Common myeloid progenitor, CD34-positive (primary cell): ENCODE results near the gene DHX8.

ENCODE experiments used
- CTCF ChIA-PET: fragments of 350-600 bp; sonication (Branson Sonifier 250); formaldehyde crosslinking; loops from one replicate; lab custom pipeline; 2021; ENCODE audit warnings: antibody characterized with exemption; lab: Charles Lee
- POLR2A ChIA-PET: fragments of 350-600 bp; sonication (Branson Sonifier 250); formaldehyde crosslinking; loops from one replicate; lab custom pipeline; 2021; ENCODE audit warnings: antibody characterized with exemption; lab: Charles Lee
- DNase-seq, 3 donors: peaks; one replicate each; pipeline versions ENCODE4 v3.0.0 to v3.0.0-alpha.2; 2013
- H3K27ac ChIP-seq, 2 experiments: 1 replicate in 1 of 2; 2 replicates in 1 of 2; pipeline ENCODE4 v1.7.0; 2013; ENCODE audit warnings: inconsistent platforms in 2 of 2, low read length in 2 of 2, mild to moderate bottlenecking in 2 of 2, low read depth in 1 of 2, moderate library complexity in 1 of 2; ENCODE audit not compliant: severe bottlenecking in 2 of 2, insufficient read depth in 1 of 2, poor library complexity in 1 of 2
- H3K27me3 ChIP-seq, 5 experiments: replicated peaks in 2 of 5; 1 replicate in 3 of 5; 2 replicates in 2 of 5; pipeline versions ENCODE4 v1.6.1 to v1.7.0; 2013; ENCODE audit warnings: low read length in 4 of 5, mild to moderate bottlenecking in 2 of 5, moderate library complexity in 2 of 5, inconsistent platforms in 1 of 5; ENCODE audit not compliant: insufficient read depth in 5 of 5, control insufficient read depth in 4 of 5
- H3K36me3 ChIP-seq, 4 experiments: 1 replicate in 2 of 4; 2 replicates in 2 of 4; pipeline versions ENCODE4 v1.6.1 to v1.7.0; 2013; ENCODE audit warnings: low read length in 3 of 4, control low read depth in 1 of 4, mild to moderate bottlenecking in 1 of 4; ENCODE audit not compliant: control insufficient read depth in 4 of 4, insufficient read depth in 4 of 4
- H3K4me1 ChIP-seq, 4 experiments: 1 replicate in 3 of 4; 2 replicates in 1 of 4; pipeline versions ENCODE4 v1.6.1 to v1.7.1; 2013; ENCODE audit warnings: low read length in 3 of 4, mild to moderate bottlenecking in 3 of 4, control low read depth in 1 of 4, inconsistent platforms in 1 of 4, moderate library complexity in 1 of 4; ENCODE audit not compliant: control insufficient read depth in 4 of 4, insufficient read depth in 4 of 4; ENCODE audit errors: control extremely low read depth in 1 of 4
- H3K4me3 ChIP-seq, 7 experiments: 1 replicate in 4 of 7; 2 replicates in 3 of 7; pipeline versions ENCODE4 v1.5.1 to v1.7.0; 2013; ENCODE audit warnings: mild to moderate bottlenecking in 7 of 7, low read length in 6 of 7, moderate library complexity in 6 of 7, inconsistent platforms in 2 of 7, low read depth in 2 of 7, control low read depth in 1 of 7; ENCODE audit not compliant: insufficient read depth in 4 of 7, control insufficient read depth in 1 of 7; ENCODE audit errors: extremely low read depth in 1 of 7
- H3K9me3 ChIP-seq, 5 experiments: 1 replicate in 4 of 5; 2 replicates in 1 of 5; pipeline versions ENCODE4 v1.6.1 to v1.7.1; 2013; ENCODE audit warnings: low read length in 4 of 5, mild to moderate bottlenecking in 2 of 5, inconsistent platforms in 1 of 5, low read depth in 1 of 5, moderate library complexity in 1 of 5; ENCODE audit not compliant: control insufficient read depth in 4 of 5, insufficient read depth in 2 of 5; ENCODE audit errors: control extremely low read depth in 1 of 5
- WGBS: methylation state at CpG from one replicate; pipeline ENCODE4 v1.1.5; 2013; ENCODE audit not compliant: insufficient coverage; 5-methylcytosine and 5-hydroxymethylcytosine counted together

Gene DHX8

GRCh38 chr17:43529947-43530287, 46.1 kb downstream of the DHX8 start:
- 20% methylated on average over 1 of the region's 6 CpGs for WGBS
- peaks cover 0 to 29% (median 21%) of the 10 kb centered on the region in 4 experiments for H3K36me3 ChIP-seq
- CTCF ChIA-PET = interaction anchor here (1.2 to 1.5 kb wide), 3 partner anchors 10 to 23 kb away, joined by 3 to 6 read pairs (median 5); no protein-coding TSS in a partner anchor
- no peaks in the 10 kb centered on the region for H3K9me3 ChIP-seq
- H3K27me3 ChIP-seq = no peaks in the 10 kb centered on the region
- peaks cover 0 to 21% (median 14%) of the 10 kb centered on the region in 4 experiments for H3K4me1 ChIP-seq
- no peak overlapping the region for H3K4me3 ChIP-seq
- POLR2A ChIA-PET = no interaction called here
- no peak overlapping the region for H3K27ac ChIP-seq
- DNase-seq = peak in 1 of 3 donors; percentile 44

GRCh38 chr17:43530288-43531081, 46.7 kb downstream of the DHX8 start:
- H3K27ac ChIP-seq = no peak overlapping the region
- no peaks in the 10 kb centered on the region for H3K27me3 ChIP-seq
- H3K36me3 ChIP-seq = peaks cover 0 to 23% (median 19%) of the 10 kb centered on the region in 4 experiments
- CTCF ChIA-PET = interaction anchor here (1.0 to 1.5 kb wide), 5 partner anchors 9 to 23 kb away, joined by 3 to 6 read pairs (median 4); no protein-coding TSS in a partner anchor
- H3K4me1 ChIP-seq = peaks cover 0 to 21% (median 14%) of the 10 kb centered on the region in 4 experiments
- 48% methylated on average over 4 of the region's 23 CpGs for WGBS
- no peaks in the 10 kb centered on the region for H3K9me3 ChIP-seq
- H3K4me3 ChIP-seq = peak overlapping the region in 2 of 7 experiments; percentile 23 to 26
- POLR2A ChIA-PET = interaction anchor here (0.6 to 0.7 kb wide), 2 partner anchors 40 to 149 kb away, joined by 3 to 7 read pairs; no protein-coding TSS in a partner anchor
- DNase-seq = peak in 2 of 3 donors; percentile 48 to 60

GRCh38 chr17:43531082-43531378, 47.3 kb downstream of the DHX8 start:
- Histone ChIP-seq H3K27ac (no peak overlapping the region), H3K4me3 (no peak overlapping the region), H3K27me3 (no peaks in the 10 kb centered on the region), H3K36me3 (peaks cover 0 to 18% (median 14%) of the 10 kb centered on the region in 4 experiments), H3K9me3 (no peaks in the 10 kb centered on the region), H3K4me1 (peaks cover 0 to 21% (median 14%) of the 10 kb centered on the region in 4 experiments)
- no peak for DNase-seq
- ChIA-PET CTCF (interaction anchor here (1.0 to 1.2 kb wide), 3 partner anchors 8 to 22 kb away, joined by 3 to 4 read pairs (median 4); no protein-coding TSS in a partner anchor), POLR2A (interaction anchor here (0.6 to 0.7 kb wide), 2 partner anchors 40 to 148 kb away, joined by 3 to 7 read pairs; no protein-coding TSS in a partner anchor)
- 81% methylated on average over 3 of the region's 3 CpGs for WGBS

GRCh38 chr17:43531955-43532354, 48.2 kb downstream of the DHX8 start:
- no peak for DNase-seq
- ChIA-PET CTCF (interaction anchor here (1.2 kb wide), 1 partner anchor 11 kb away, joined by 4 read pairs; no protein-coding TSS in a partner anchor), POLR2A (no interaction called here)
- H3K27ac ChIP-seq = no peak overlapping the region
- H3K27me3 ChIP-seq = no peaks in the 10 kb centered on the region
- peaks cover 0 to 11% (median 10%) of the 10 kb centered on the region in 4 experiments for H3K36me3 ChIP-seq
- H3K9me3 ChIP-seq = no peaks in the 10 kb centered on the region
- WGBS = 86% methylated on average over 6 of the region's 8 CpGs
- peaks cover 0 to 21% (median 14%) of the 10 kb centered on the region in 4 experiments for H3K4me1 ChIP-seq
- H3K4me3 ChIP-seq = no peak overlapping the region

- WGBS = 97% methylated on average over 5 of the region's 10 CpGs
- Histone ChIP-seq H3K27ac (no peak overlapping the region), H3K27me3 (no peaks in the 10 kb centered on the region), H3K36me3 (peaks cover 0 to 7% (median 4%) of the 10 kb centered on the region in 4 experiments), H3K4me3 (no peak overlapping the region), H3K4me1 (peaks cover 0 to 21% (median 14%) of the 10 kb centered on the region in 4 experiments), H3K9me3 (no peaks in the 10 kb centered on the region)
- ChIA-PET POLR2A (no interaction called here), CTCF (no interaction called here)
- DNase-seq = no peak
These were observed 48.8 kb downstream of the DHX8 start for GRCh38 chr17:43532581-43532980.

GRCh38 chr17:43533699-43534098, 49.9 kb downstream of the DHX8 start:
- DNase-seq = no peak
- no peak overlapping the region for H3K4me3 ChIP-seq
- H3K36me3 ChIP-seq = peaks cover 0 to 5% (median 0%) of the 10 kb centered on the region in 4 experiments
- ChIA-PET CTCF (interaction anchor here (0.6 kb wide), 1 partner anchor 224 kb away, joined by 3 read pairs; no protein-coding TSS in a partner anchor), POLR2A (no interaction called here)
- H3K27ac ChIP-seq = no peak overlapping the region
- no CpG with 5 or more reads among the region's 4 CpGs for WGBS
- H3K4me1 ChIP-seq = peaks cover 0 to 21% (median 14%) of the 10 kb centered on the region in 4 experiments
- H3K9me3 ChIP-seq = no peaks in the 10 kb centered on the region
- no peaks in the 10 kb centered on the region for H3K27me3 ChIP-seq

- no peak overlapping the region for H3K4me3 ChIP-seq
- no peaks in the 10 kb centered on the region for H3K27me3 ChIP-seq
- WGBS = 95% methylated on average over 5 of the region's 5 CpGs
- no peaks in the 10 kb centered on the region for H3K36me3 ChIP-seq
- DNase-seq = no peak
- peaks cover 0 to 16% (median 10%) of the 10 kb centered on the region in 4 experiments for H3K4me1 ChIP-seq
- ChIA-PET CTCF (no interaction called here), POLR2A (interaction anchor here (0.6 kb wide), 1 partner anchor 163 kb away, joined by 3 read pairs; no protein-coding TSS in a partner anchor)
- H3K27ac ChIP-seq = no peak overlapping the region
- no peaks in the 10 kb centered on the region for H3K9me3 ChIP-seq
These were observed 51.1 kb downstream of the DHX8 start for GRCh38 chr17:43534909-43535308.
